GM21526 (cell line): ENCODE data around the gene LEFTY1.
"Not testable (repeated sequence)": the region's sequence is repeated elsewhere in the genome, so short reads cannot be mapped to it uniquely, and the experiment has no call there.

ENCODE experiments used
- ATAC-seq: cut with Tn5 transposase; IDR thresholded peaks from one replicate; pipeline ENCODE4 v1.9.1; 2021; ENCODE audit warnings: moderate library complexity; ENCODE audit not compliant: unreplicated experiment, low FRiP score

The LEFTY1 gene

GRCh38 chr1:225851805-225852204 lies 37.1 kb downstream of the LEFTY1 start:
- peak; percentile 26 for ATAC-seq

- no peak for ATAC-seq
Observed at GRCh38 chr1:225850370-225850769, 38.6 kb downstream of the LEFTY1 start.

GRCh38 chr1:225849925-225850324 lies 39.0 kb downstream of the LEFTY1 start:
- no peak for ATAC-seq

DNA sequence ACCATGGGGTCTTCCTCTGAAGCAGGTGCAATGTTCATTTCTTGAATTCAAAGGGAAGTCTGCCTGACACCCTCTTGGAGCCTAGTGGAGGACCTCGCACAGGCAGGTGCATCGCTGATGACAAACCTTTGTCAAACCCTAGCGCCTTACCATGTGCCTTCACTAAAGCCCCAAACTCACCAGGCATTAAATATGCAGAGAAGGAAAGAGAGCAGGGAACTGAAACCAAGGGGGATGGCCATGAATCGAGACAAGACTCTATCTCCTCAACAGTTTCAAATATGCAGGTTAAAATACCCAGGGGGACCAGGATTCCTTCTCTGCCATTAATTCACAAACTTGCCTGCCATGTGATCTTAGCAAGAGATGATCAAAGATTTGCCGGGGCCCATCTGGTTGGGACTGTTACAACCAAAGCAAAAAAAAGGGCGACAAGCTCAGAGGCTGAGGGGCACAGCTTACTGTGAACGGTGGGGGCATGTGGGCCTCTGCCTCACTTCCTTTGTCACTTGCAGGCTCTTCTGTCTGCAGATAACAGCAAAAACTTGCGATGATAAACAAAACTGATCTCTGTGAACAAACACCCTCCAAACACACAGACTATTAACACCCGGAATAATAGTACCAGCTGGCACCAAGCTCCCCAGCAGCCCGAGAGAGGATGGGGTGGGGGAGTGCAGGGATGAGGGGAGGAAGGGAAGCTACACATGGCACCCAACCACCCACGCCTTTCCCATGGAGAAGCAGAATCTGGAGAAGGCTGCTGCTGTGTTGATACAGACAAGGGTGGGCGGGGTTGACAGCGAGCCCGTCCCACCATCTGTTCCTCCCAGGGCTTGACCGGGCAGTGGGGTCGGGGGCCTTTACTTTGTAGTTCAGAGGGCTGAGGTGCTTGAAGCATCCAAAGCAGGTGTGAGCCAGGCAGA lies 40.7 kb downstream of the LEFTY1 start:
- ATAC-seq: peak; percentile 78

DNA sequence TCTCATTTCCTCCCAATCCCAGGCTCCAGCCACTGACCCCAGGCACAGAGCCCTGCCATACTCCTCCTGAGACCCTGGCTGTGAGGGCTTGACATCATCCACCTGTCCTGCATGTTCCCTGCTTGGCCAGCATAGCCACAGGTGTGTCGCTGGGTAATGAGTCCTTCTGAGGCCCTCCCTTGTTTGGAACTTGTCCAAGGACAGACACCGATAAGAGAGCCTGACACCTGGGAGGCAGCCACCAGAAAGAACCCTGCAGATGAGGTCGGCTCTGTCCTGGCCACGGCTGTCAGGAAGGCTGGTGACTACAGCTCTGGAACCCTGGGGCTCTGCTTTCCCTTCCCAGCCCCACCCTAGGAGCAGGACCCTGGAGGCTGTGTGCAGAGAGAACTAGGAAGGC lies 41.3 kb downstream of the LEFTY1 start:
- ATAC-seq: peak; percentile 9

DNA sequence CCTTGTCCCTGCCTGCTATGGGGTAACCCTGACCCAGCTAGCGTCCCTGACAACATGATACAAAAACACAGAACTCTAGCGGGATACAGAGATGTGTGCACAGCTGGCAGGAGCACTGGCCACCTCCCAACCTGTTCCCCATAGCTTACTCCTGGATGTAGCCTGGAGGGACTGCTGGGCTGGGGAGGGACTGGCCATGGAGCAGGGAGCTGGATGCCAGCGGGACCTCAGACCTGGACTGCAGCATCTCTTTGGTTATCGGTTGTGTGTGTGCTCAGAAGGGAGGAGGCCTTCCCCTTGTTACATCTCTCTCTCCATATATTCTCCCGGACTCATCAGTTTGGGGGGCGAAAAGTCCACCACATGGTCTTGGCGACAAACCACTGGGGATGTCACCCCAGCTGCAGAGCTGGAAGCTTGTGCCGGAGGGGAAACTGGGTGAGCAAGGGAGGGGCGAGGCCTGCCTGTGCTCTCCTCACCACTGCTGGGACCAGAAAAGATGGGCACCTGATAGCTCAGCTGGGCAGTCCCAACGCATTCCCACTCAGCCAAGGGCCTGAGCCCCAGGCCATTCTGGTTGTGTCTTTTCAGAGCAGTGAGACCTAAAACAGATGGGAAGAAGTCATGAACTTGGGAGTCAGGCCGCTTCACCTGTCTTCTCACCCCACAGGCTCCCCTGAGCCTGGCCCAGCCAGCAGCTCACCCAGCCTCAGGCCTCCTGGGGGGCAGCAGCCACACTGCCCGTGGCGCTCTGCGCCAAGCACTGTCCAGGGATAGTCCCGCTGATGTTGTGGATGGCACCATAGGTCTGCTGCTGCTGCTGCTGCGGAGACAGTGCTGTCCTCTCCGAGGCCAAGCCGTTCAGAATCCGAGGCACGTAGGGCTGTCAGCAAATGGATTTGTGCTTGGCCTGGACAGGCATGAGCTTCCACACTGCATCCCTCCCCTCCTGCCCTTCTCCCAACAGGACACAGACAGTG lies 42.3 kb downstream of the LEFTY1 start:
- ATAC-seq: no peak

- ATAC-seq: no peak
Observed at GRCh38 chr1:225845571-225846259, 43.2 kb downstream of the LEFTY1 start.

GRCh38 chr1:225845097-225845496 lies 43.8 kb downstream of the LEFTY1 start:
- ATAC-seq: no peak

- no peak for ATAC-seq
Observed at GRCh38 chr1:225844236-225845061, 44.5 kb downstream of the LEFTY1 start.

- no peak for ATAC-seq
Observed at GRCh38 chr1:225843426-225843795, 45.5 kb downstream of the LEFTY1 start.

GRCh38 chr1:225842788-225843425 lies 46.0 kb downstream of the LEFTY1 start:
- ATAC-seq: no peak

DNA sequence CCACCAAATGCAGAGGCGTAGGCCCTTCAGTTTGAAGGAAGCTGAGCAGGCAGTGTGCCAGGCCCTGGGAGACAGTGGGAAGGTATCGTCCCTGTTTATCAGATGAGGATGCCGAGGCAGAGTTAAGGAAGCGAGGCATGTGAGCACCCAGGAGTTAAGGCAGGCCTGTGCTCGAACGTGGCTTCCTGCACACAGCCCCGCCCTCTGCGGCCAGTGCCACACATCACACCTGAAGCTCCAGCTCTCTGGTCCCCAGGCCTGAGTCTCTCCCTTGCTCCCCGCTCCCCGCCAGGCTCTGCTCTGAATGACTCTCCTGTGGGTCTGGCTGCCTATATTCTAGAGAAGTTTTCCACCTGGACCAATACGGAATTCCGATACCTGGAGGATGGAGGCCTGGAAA lies 46.9 kb downstream of the LEFTY1 start:
- no peak for ATAC-seq

DNA sequence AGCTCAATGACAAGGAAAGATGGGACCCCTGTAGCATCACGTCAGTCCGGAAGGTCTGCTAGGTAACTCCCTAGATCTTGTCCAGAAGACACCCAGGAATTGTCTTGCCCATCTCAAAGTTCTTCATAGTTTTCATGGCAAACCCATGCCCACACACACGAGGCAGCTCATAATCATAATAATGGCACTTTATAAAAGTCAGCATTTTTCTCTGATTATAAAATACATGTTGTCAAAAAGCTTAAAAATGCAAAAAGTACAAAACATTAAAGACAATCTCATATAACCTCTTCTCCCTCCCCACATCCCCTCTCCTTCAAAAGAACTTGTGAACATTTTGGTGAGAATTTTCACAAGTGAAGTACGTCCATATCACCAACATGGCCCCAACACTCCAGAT lies 48.2 kb downstream of the LEFTY1 start:
- ATAC-seq: no peak

GRCh38 chr1:225840223-225840610 lies 48.7 kb downstream of the LEFTY1 start:
- no peak for ATAC-seq

DNA sequence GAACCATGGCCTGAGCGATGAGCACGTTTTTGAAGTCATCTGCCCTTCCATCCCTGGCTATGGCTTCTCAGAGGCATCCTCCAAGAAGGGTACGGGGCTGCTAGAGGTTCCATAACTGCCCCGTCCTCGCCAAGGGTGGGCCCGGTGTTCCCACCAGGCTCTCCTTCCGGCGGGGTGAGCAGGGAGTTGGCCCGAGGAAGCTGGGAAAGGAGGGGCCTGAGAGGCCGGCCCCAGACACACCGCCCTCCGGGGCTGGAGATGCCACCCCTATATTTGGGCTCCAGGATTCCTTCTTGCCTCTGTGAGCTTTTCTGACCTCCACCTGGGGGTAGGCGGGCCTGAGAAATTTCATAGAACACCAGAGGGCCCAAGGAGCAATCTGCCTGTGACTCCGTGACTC lies 50.2 kb downstream of the LEFTY1 start:
- no peak for ATAC-seq

DNA sequence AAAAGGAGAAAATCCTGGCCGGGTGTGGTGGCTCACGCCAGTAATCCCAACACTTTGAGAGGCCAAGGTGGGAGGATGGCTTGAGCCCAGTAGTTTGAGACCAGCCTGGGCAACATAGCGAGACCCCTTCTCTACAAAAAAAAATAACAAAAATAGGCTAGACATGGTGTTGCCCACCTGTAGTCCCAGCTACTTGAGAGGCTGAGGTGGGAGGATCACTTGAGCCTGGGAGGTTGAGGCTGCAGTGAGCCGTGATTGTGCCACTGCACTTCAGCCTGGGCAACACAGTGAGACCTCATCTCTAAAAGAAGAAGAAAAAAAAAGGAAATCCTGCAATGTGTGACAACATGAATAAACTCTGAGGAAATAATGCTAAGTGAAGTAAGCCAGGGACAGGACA lies 52.6 kb downstream of the LEFTY1 start:
- ATAC-seq: not testable (repeated sequence)
